ENCODE results near the gene ELN. TPM values are rescaled to one million over a fixed set of nuclear protein-coding genes. Genes with fewer than 3 reads are reported as not detected.

ELN gene
- total and polyA plus RNA-seq, 2 donors (not counting 1 experiment from before 2014, with no cell fraction given) = 2.1 to 11.0 TPM

DNA sequence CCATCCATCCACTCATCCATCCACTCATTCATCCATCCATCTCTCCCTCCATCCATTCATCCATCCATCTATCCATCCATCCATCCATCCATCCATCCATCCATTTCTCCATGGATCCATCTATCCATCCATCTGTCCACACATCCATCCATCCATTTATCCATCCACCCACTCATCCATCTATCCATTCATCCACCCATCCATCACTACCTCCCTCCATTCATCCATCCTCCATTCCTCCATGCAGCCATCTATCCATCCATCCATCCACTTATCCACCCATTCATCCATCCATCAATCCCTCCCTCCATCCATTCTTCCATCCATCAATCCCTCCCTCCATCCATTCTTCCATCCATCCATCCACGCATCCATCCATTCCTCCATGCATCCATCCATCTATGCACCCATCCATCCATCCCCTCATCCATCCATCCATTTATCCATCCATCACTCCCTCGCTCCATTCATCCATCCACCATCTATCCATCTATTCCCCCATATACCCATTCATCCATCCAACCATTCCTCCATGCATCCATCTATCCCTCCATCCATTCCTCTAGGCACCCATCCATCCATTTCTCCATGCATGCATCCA is 21.1 kb downstream of the ELN start:
- no peak overlapping the region for H2AFZ ChIP-seq (ENCODE audit: low read length)
- H3K36me3 ChIP-seq (ENCODE audit: control insufficient read depth, insufficient read depth, low read length) = no peaks in the 10 kb centered on the region
- no peak overlapping the region for H3K27ac ChIP-seq (ENCODE audit: insufficient read depth, low read length)
- H3K79me2 ChIP-seq (ENCODE audit: control insufficient read depth, insufficient read depth, low read length) = no peaks in the 10 kb centered on the region
- no peaks in the 10 kb centered on the region for H3K9me3 ChIP-seq (ENCODE audit: control insufficient read depth, insufficient read depth, low read depth, low read length)
- H3K4me3 ChIP-seq (replicated peaks in 1 of 4; ENCODE audit: control extremely low read depth in 1 of 4, insufficient read depth in 1 of 4, low read depth in 3 of 4, low read length in 4 of 4) = no peak overlapping the region
- peaks cover 2% of the 10 kb centered on the region for H4K20me1 ChIP-seq (ENCODE audit: control insufficient read depth, extremely low read depth, insufficient read depth, low read length)
- no peak overlapping the region for H3K9ac ChIP-seq (ENCODE audit: insufficient read depth, low read length)
- TF ChIP-seq EZH2 (IDR thresholded peaks at IDR 0.05; ENCODE audit: low read length, missing control alignments) = no peak
- TF ChIP-seq, protein P1, sequence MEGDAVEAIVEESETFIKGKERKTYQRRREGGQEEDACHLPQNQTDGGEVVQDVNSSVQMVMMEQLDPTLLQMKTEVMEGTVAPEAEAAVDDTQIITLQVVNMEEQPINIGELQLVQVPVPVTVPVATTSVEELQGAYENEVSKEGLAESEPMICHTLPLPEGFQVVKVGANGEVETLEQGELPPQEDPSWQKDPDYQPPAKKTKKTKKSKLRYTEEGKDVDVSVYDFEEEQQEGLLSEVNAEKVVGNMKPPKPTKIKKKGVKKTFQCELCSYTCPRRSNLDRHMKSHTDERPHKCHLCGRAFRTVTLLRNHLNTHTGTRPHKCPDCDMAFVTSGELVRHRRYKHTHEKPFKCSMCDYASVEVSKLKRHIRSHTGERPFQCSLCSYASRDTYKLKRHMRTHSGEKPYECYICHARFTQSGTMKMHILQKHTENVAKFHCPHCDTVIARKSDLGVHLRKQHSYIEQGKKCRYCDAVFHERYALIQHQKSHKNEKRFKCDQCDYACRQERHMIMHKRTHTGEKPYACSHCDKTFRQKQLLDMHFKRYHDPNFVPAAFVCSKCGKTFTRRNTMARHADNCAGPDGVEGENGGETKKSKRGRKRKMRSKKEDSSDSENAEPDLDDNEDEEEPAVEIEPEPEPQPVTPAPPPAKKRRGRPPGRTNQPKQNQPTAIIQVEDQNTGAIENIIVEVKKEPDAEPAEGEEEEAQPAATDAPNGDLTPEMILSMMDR (conservative IDR thresholded peaks at IDR 0.05 in 1 of 2, IDR thresholded peaks at IDR 0.05 in 1 of 2; ENCODE audit: low read depth in 1 of 2, low read length in 2 of 2) = no peak
- no peak overlapping the region for H3K4me2 ChIP-seq (ENCODE audit: extremely low read depth, insufficient read depth, low read length)
- H3K27me3 ChIP-seq (ENCODE audit: control insufficient read depth, insufficient read depth, low read length) = peaks cover 3% of the 10 kb centered on the region
- no peaks in the 10 kb centered on the region for H3K4me1 ChIP-seq (ENCODE audit: control insufficient read depth, extremely low read depth, insufficient read depth, low read length)
- DNase-seq (ENCODE audit: low read depth in 2 of 2) = no peak

DNA sequence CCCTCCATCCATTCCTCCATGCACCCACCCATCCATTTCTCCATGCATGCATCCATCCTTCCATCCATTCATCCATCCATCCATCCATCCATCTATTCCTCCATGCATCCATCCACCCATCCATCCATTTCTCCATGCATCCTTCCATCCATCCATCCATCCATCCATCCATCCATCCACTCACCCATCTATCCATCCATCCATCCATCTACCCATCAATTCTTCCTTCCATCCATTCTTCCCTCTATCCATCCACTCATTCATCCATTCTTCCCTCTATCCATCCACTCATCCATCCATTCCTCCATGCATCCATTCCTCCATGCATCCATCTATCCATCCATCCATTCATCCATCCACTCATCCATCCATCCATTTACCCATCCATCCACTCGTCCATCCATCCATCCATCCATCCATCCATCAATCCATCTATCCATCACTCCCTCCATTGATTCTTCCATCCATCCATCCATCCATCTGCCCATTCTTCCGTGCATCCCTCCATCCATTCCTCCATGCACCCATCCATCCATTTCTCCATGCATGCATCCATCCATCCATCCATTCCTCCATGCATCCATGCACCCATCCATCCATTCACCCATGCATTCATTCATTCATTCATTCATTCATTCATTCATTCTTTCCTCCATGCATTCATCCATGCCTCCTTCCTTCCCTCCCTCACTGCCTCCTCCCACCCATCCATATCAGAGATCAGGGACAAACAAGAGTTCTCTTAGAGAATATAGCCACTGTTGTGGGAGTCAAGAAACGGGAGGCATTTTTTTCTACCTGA is 22.2 kb downstream of the ELN start:
- DNase-seq (ENCODE audit: low read depth in 2 of 2) = no peak
- Histone ChIP-seq H3K4me2 (ENCODE audit: extremely low read depth, insufficient read depth, low read length) (no peak overlapping the region), H4K20me1 (ENCODE audit: control insufficient read depth, extremely low read depth, insufficient read depth, low read length) (peaks cover 2% of the 10 kb centered on the region)

DNA sequence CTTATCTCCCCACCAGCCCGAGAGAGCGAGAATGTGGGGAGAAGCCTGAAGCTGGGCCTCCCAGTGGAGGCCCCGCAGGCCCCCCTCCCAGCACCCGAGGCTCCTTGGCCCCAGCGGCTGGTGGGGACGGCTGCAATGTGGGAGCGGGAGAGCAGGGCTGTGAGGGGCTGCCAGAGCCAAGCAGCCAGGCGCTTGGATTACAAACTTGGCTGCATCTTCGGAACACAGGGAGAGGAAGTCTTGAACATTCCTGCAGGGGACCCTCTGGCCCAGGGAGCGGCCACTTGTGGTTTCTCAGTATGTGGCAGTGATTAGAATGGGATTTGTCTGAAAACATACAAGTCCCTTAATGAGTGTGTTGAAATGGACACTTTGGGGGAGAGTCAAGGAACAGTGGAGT is 23.2 kb downstream of the ELN start:
- no peak overlapping the region for H3K4me3 ChIP-seq (replicated peaks in 1 of 4; ENCODE audit: control extremely low read depth in 1 of 4, insufficient read depth in 1 of 4, low read depth in 3 of 4, low read length in 4 of 4)
- no peak overlapping the region for H3K9ac ChIP-seq (ENCODE audit: insufficient read depth, low read length)
- peaks cover 3% of the 10 kb centered on the region for H3K27me3 ChIP-seq (ENCODE audit: control insufficient read depth, insufficient read depth, low read length)
- H3K27ac ChIP-seq (ENCODE audit: insufficient read depth, low read length) = no peak overlapping the region
- H3K36me3 ChIP-seq (ENCODE audit: control insufficient read depth, insufficient read depth, low read length) = no peaks in the 10 kb centered on the region
- no peak overlapping the region for H3K4me2 ChIP-seq (ENCODE audit: extremely low read depth, insufficient read depth, low read length)
- no peaks in the 10 kb centered on the region for H3K4me1 ChIP-seq (ENCODE audit: control insufficient read depth, extremely low read depth, insufficient read depth, low read length)
- H4K20me1 ChIP-seq (ENCODE audit: control insufficient read depth, extremely low read depth, insufficient read depth, low read length) = peaks cover 2% of the 10 kb centered on the region
- H2AFZ ChIP-seq (ENCODE audit: low read length) = no peak overlapping the region
- H3K9me3 ChIP-seq (ENCODE audit: control insufficient read depth, insufficient read depth, low read depth, low read length) = no peaks in the 10 kb centered on the region
- H3K79me2 ChIP-seq (ENCODE audit: control insufficient read depth, insufficient read depth, low read length) = no peaks in the 10 kb centered on the region
- DNase-seq (ENCODE audit: low read depth in 2 of 2) = peak; percentile 21 to 40
- TF ChIP-seq EZH2 (IDR thresholded peaks at IDR 0.05; ENCODE audit: low read length, missing control alignments) = no peak
- TF ChIP-seq, protein P1 (conservative IDR thresholded peaks at IDR 0.05 in 1 of 2, IDR thresholded peaks at IDR 0.05 in 1 of 2; ENCODE audit: low read depth in 1 of 2, low read length in 2 of 2) = no peak

More for the DNA sequence above, 22.2 kb downstream of the ELN start:
- Histone ChIP-seq H3K79me2 (ENCODE audit: control insufficient read depth, insufficient read depth, low read length) (no peaks in the 10 kb centered on the region), H3K27me3 (ENCODE audit: control insufficient read depth, insufficient read depth, low read length) (peaks cover 3% of the 10 kb centered on the region), H3K36me3 (ENCODE audit: control insufficient read depth, insufficient read depth, low read length) (no peaks in the 10 kb centered on the region), H3K9ac (ENCODE audit: insufficient read depth, low read length) (no peak overlapping the region), H2AFZ (ENCODE audit: low read length) (no peak overlapping the region), H3K4me1 (ENCODE audit: control insufficient read depth, extremely low read depth, insufficient read depth, low read length) (no peaks in the 10 kb centered on the region), H3K4me3 (replicated peaks in 1 of 4; ENCODE audit: control extremely low read depth in 1 of 4, insufficient read depth in 1 of 4, low read depth in 3 of 4, low read length in 4 of 4) (no peak overlapping the region), H3K27ac (ENCODE audit: insufficient read depth, low read length) (no peak overlapping the region), H3K9me3 (ENCODE audit: control insufficient read depth, insufficient read depth, low read depth, low read length) (no peaks in the 10 kb centered on the region)
- TF ChIP-seq, protein P1 (conservative IDR thresholded peaks at IDR 0.05 in 1 of 2, IDR thresholded peaks at IDR 0.05 in 1 of 2; ENCODE audit: low read depth in 1 of 2, low read length in 2 of 2) = no peak
- no peak for TF ChIP-seq EZH2 (IDR thresholded peaks at IDR 0.05; ENCODE audit: low read length, missing control alignments)

Data from fibroblast of lung (primary cell).